Naive thymus-derived CD4-positive, alpha-beta T cell (primary cell): ENCODE data around the gene HBA2. TPM values are rescaled to one million over a fixed set of nuclear protein-coding genes. Genes with fewer than 3 reads are reported as not detected.

Experiments used
- ATAC-seq: fragments of 150-1000 bp; cut with Tn5 transposase; 2 replicates; pipeline ENCODE4 v1.10.0; 2021; ENCODE audit warnings: mild to moderate bottlenecking, moderate library complexity
- CTCF ChIA-PET: fragments of 350-600 bp; sonication (Branson Sonifier 250); formaldehyde crosslinking; loops from one replicate; lab custom pipeline; 2021; ENCODE audit warnings: antibody characterized with exemption; lab: Charles Lee
- POLR2A ChIA-PET: fragments of 350-600 bp; sonication (Branson Sonifier 250); formaldehyde crosslinking; loops from one replicate; lab custom pipeline; 2021; ENCODE audit warnings: antibody characterized with exemption, inconsistent platforms; lab: Charles Lee
- DNase-seq, 9 donors: peaks; one replicate each; pipeline versions ENCODE4 v3.0.0 to v3.0.0-alpha.2; 2020 to 2022; ENCODE audit warnings: mixed read lengths in 1 of 9
- H3K27ac ChIP-seq: one replicate; pipeline ENCODE4 v1.7.0; 2013; ENCODE audit warnings: mild to moderate bottlenecking, low read depth, low read length, moderate library complexity
- H3K27me3 ChIP-seq, 2 donors: one replicate each; pipeline ENCODE4 v1.7.0; 2013; ENCODE audit warnings: low read length in 2 of 2, mild to moderate bottlenecking in 2 of 2, moderate library complexity in 2 of 2; ENCODE audit not compliant: control insufficient read depth in 2 of 2, insufficient read depth in 2 of 2
- H3K36me3 ChIP-seq, 3 experiments: 1 replicate in 2 of 3; 2 replicates in 1 of 3; pipeline ENCODE4 v1.7.0; 2013; ENCODE audit warnings: low read length in 3 of 3, mild to moderate bottlenecking in 3 of 3, moderate library complexity in 1 of 3; ENCODE audit not compliant: insufficient read depth in 3 of 3, control insufficient read depth in 2 of 3
- H3K4me1 ChIP-seq, 2 donors: one replicate each; pipeline ENCODE4 v1.7.0; 2013; ENCODE audit warnings: low read length in 2 of 2, mild to moderate bottlenecking in 2 of 2, moderate library complexity in 1 of 2; ENCODE audit not compliant: control insufficient read depth in 2 of 2, insufficient read depth in 2 of 2
- H3K4me3 ChIP-seq: 2 replicates; pipeline ENCODE4 v1.7.0; 2013; ENCODE audit warnings: mild to moderate bottlenecking, low read length
- H3K9me3 ChIP-seq, 3 experiments: 1 replicate in 2 of 3; 2 replicates in 1 of 3; pipeline ENCODE4 v1.7.0; 2013; ENCODE audit warnings: low read length in 3 of 3; ENCODE audit not compliant: control insufficient read depth in 2 of 3
- H3K27ac Mint-ChIP-seq, 9 donors: one replicate each; pipeline ENCODE4 v1.8.0; 2020 to 2022; ENCODE audit warnings: mixed read lengths in 9 of 9, mild to moderate bottlenecking in 8 of 9, moderate library complexity in 5 of 9, inconsistent platforms in 2 of 9
- H3K27me3 Mint-ChIP-seq, 5 donors: one replicate each; pipeline ENCODE4 v1.8.0; 2021 to 2022; ENCODE audit warnings: mixed read lengths in 5 of 5, mild to moderate bottlenecking in 1 of 5
- H3K36me3 Mint-ChIP-seq, 5 donors: one replicate each; pipeline ENCODE4 v1.8.0; 2020 to 2022; ENCODE audit warnings: mixed read lengths in 5 of 5, mild to moderate bottlenecking in 3 of 5, inconsistent platforms in 1 of 5
- H3K4me1 Mint-ChIP-seq, 7 donors: one replicate each; pipeline ENCODE4 v1.8.0; 2020 to 2022; ENCODE audit warnings: mixed read lengths in 7 of 7, mild to moderate bottlenecking in 3 of 7, inconsistent platforms in 1 of 7
- H3K4me3 Mint-ChIP-seq, 10 donors: one replicate each; pipeline ENCODE4 v1.8.0; 2020 to 2022; ENCODE audit warnings: mild to moderate bottlenecking in 10 of 10, mixed read lengths in 10 of 10, moderate library complexity in 6 of 10, inconsistent platforms in 2 of 10
- H3K9me3 Mint-ChIP-seq, 11 donors: one replicate each; pipeline ENCODE4 v1.8.0; 2020 to 2022; ENCODE audit warnings: mixed read lengths in 11 of 11, mild to moderate bottlenecking in 4 of 11, inconsistent platforms in 1 of 11, moderate library complexity in 1 of 11
- intact Hi-C, 2 donors: fragments of 100-400 bp; cut with micrococcal nuclease; formaldehyde crosslinking; loops; one replicate each; pipeline ENCODE4 v1.15.1; 2023
- polyA plus RNA-seq, 2 donors: library from polyadenylated mRNA; unstranded; fragments of 300-500 nt; fragmentation: Illumina TruSeq; gene quantifications; one replicate each; pipeline ENCODE4 v1.2.3, GENCODE V29; 2021
- total RNA-seq, 6 experiments: library from RNA in 5 of 6; stranded (reverse) in 5 of 6; gene quantifications; 1 replicate in 5 of 6; 2 replicates in 1 of 6; pipeline ENCODE4 v1.2.3 and lab custom pipeline; 2021 to 2026

Gene HBA2
- total and polyA plus RNA-seq, 7 experiments from 2014 or later: 0.63 to 10.4 (median 0.91) TPM; not detected in 3

DNA sequence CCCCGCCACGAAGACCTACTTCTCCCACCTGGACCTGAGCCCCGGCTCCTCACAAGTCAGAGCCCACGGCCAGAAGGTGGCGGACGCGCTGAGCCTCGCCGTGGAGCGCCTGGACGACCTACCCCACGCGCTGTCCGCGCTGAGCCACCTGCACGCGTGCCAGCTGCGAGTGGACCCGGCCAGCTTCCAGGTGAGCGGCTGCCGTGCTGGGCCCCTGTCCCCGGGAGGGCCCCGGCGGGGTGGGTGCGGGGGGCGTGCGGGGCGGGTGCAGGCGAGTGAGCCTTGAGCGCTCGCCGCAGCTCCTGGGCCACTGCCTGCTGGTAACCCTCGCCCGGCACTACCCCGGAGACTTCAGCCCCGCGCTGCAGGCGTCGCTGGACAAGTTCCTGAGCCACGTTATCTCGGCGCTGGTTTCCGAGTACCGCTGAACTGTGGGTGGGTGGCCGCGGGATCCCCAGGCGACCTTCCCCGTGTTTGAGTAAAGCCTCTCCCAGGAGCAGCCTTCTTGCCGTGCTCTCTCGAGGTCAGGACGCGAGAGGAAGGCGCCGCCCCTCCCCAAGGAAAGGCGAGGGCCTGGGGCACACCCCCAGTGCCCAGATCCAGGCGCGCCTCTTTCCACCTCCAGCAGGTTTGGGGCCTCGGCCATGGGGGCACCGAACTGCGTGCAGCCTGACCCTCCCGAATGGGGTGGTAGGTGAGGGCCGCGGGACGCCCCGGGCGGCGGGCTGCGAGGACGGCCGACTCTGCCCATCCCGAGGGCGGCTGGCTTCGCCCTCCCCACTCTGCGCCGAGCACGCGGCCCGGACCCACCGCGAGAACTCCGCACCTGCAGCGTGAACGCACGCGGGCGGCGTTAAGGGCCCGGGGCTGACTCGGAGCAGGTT, 8.2 kb downstream of the HBA2 start:
- H3K4me3 ChIP-seq: peak overlapping the region; percentile 47
- H3K27ac ChIP-seq: no peak overlapping the region
- H3K9me3 Mint-ChIP-seq: peaks cover 0 to 1% (median 0%) of the 10 kb centered on the region in 11 donors
- no peak overlapping the region for H3K27ac Mint-ChIP-seq
- DNase-seq (peak in 8 of 9 donors; percentile 73 to 91 (median 84)), ATAC-seq (peak; percentile 96)
- intact Hi-C loops: loop anchor here (1.0 to 2.0 kb wide), 10 partner anchors 27 to 182 kb away; partner anchors contain the start of genes AXIN1 (in 1 of the 2) and NPRL3 (in 1 of the 2)
- peak overlapping the region in 8 of 10 donors; percentile 30 to 69 (median 57) for H3K4me3 Mint-ChIP-seq
- POLR2A ChIA-PET: interaction anchor here (0.6 to 1.2 kb wide), 6 partner anchors 43 to 1660 kb away, joined by 3 to 5 read pairs (median 4); partner anchors contain the start of genes DECR2 and LUC7L
- peaks cover 0 to 9% (median 4%) of the 10 kb centered on the region in 7 donors for H3K4me1 Mint-ChIP-seq
- peaks cover 0 to 5% (median 0%) of the 10 kb centered on the region in 5 donors for H3K36me3 Mint-ChIP-seq
- CTCF ChIA-PET: interaction anchor here (0.6 to 1.7 kb wide), 7 partner anchors 10 to 115 kb away, joined by 4 to 9 read pairs (median 5); no protein-coding TSS in a partner anchor
- H3K27me3 ChIP-seq: peaks cover 20 to 23% of the 10 kb centered on the region in 2 donors
- H3K36me3 ChIP-seq: no peaks in the 10 kb centered on the region
- H3K4me1 ChIP-seq: peaks cover 3 to 9% of the 10 kb centered on the region in 2 donors
- peaks cover 13 to 34% (median 19%) of the 10 kb centered on the region in 5 donors for H3K27me3 Mint-ChIP-seq
- H3K9me3 ChIP-seq: no peaks in the 10 kb centered on the region

DNA sequence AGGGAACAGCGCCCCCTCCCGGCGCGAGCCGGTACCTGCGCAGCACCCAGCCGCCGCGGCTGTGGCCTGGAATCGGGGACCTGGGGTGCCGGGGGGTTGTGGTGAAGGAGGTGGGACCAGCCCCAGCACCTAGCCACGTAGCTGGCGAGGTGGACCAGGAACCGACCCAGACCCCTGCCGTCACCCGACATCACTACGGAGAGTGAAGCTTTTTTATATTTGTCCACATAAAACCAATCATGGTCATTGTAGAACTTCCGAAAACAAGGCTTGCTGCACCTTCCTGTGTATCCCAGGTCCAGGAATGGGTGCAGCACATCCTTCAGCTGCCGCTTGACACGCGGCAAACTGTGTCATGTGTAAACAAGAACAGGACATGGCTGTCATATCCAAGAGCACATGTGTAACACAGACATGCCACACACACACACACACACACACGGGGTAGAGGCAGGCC, 8.9 kb downstream of the HBA2 start:
- peaks cover 0 to 9% (median 4%) of the 10 kb centered on the region in 7 donors for H3K4me1 Mint-ChIP-seq
- peaks cover 0 to 1% (median 0%) of the 10 kb centered on the region in 11 donors for H3K9me3 Mint-ChIP-seq
- POLR2A ChIA-PET: interaction anchor here (0.6 to 1.1 kb wide), 3 partner anchors 44 to 1659 kb away, joined by 3 to 4 read pairs (median 4); no protein-coding TSS in a partner anchor
- H3K4me3 ChIP-seq: no peak overlapping the region
- H3K27ac Mint-ChIP-seq: peak overlapping the region in 2 of 9 donors; percentile 41 to 75
- ATAC-seq (no peak), DNase-seq (peak in 1 of 9 donors; percentile 91)
- peaks cover 20 to 23% of the 10 kb centered on the region in 2 donors for H3K27me3 ChIP-seq
- H3K27me3 Mint-ChIP-seq: peaks cover 13 to 32% (median 19%) of the 10 kb centered on the region in 5 donors
- H3K36me3 Mint-ChIP-seq: peaks cover 0 to 5% (median 0%) of the 10 kb centered on the region in 5 donors
- no peak overlapping the region for H3K27ac ChIP-seq
- H3K36me3 ChIP-seq: no peaks in the 10 kb centered on the region
- no peaks in the 10 kb centered on the region for H3K9me3 ChIP-seq
- H3K4me1 ChIP-seq: peaks cover 3 to 9% of the 10 kb centered on the region in 2 donors
- H3K4me3 Mint-ChIP-seq: peak overlapping the region in 3 of 10 donors; percentile 6 to 51 (median 18)
- CTCF ChIA-PET: interaction anchor here (1.0 to 2.1 kb wide), 7 partner anchors 11 to 116 kb away, joined by 3 to 9 read pairs (median 6); no protein-coding TSS in a partner anchor
- intact Hi-C loops: loop anchor here (1.0 to 2.0 kb wide), 9 partner anchors 27 to 181 kb away; partner anchors contain the start of genes AXIN1 (in 1 of the 2) and NPRL3 (in 1 of the 2)

DNA sequence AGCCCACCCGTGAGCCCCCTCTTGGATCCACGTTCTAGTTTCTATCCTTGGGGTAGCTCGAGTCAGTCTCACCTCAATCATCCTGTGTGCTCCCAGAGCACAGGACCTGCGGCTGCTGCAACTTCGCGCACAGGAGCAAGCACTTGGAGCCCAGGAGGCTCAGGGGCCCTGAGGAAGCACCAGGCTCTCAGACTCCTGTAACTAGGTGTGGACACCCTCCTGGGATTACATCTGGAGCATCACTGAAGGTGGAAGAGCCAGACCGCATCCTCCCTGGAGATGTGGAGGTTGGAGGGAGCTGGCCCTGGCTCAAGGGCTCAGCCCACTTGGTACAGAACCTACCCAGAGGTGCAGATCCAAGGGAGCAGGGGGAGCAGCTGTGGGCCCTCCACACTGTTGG, 10.3 kb downstream of the HBA2 start:
- no peaks in the 10 kb centered on the region for H3K9me3 ChIP-seq
- no peak overlapping the region for H3K27ac ChIP-seq
- Mint-ChIP-seq H3K9me3 (peaks cover 0 to 1% (median 0%) of the 10 kb centered on the region in 11 donors), H3K4me3 (peak overlapping the region in 1 of 10 donors; percentile 25), H3K27ac (peak overlapping the region in 1 of 9 donors; percentile 33), H3K4me1 (peaks cover 0 to 7% (median 4%) of the 10 kb centered on the region in 7 donors), H3K36me3 (peaks cover 0 to 5% (median 0%) of the 10 kb centered on the region in 5 donors), H3K27me3 (peaks cover 6 to 22% (median 12%) of the 10 kb centered on the region in 5 donors)
- ChIA-PET CTCF (interaction anchor here (1.6 to 2.1 kb wide), 2 partner anchors 45 to 117 kb away, joined by 4 to 6 read pairs; no protein-coding TSS in a partner anchor), POLR2A (no interaction called here)
- peaks cover 3 to 9% of the 10 kb centered on the region in 2 donors for H3K4me1 ChIP-seq
- peaks cover 0 to 10% (median 0%) of the 10 kb centered on the region in 3 experiments for H3K36me3 ChIP-seq
- intact Hi-C loops: no loop called here
- ATAC-seq (no peak), DNase-seq (no peak)
- peaks cover 14 to 15% of the 10 kb centered on the region in 2 donors for H3K27me3 ChIP-seq
- no peak overlapping the region for H3K4me3 ChIP-seq

DNA sequence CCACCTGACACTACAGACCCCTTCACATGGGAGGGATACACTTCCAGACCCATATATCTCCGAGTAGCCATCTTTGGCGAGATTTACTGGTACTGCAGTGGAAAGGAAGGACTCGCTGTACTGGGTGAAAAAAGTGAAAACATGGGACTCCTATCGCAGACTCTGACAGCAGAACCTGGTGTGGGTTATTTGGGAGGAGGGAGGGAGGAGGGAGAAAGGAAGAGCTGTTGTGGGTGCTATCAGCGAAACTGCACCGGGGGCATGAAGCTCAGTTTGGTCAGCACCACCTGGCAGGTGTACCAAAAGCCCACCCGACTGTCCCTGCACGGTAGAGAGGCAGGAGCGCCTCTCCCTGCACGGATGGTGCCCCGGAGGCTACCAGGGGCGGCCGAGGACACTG, 12.5 kb downstream of the HBA2 start:
- Mint-ChIP-seq H3K9me3 (peaks cover 0 to 1% (median 0%) of the 10 kb centered on the region in 11 donors), H3K4me3 (no peak overlapping the region), H3K27me3 (peaks cover 0 to 2% (median 0%) of the 10 kb centered on the region in 5 donors), H3K4me1 (peaks cover 4 to 11% (median 8%) of the 10 kb centered on the region in 7 donors), H3K36me3 (peaks cover 0 to 13% (median 7%) of the 10 kb centered on the region in 5 donors), H3K27ac (no peak overlapping the region)
- Histone ChIP-seq H3K27ac (no peak overlapping the region), H3K36me3 (peaks cover 0 to 29% (median 4%) of the 10 kb centered on the region in 3 experiments), H3K4me1 (peaks cover 3 to 11% of the 10 kb centered on the region in 2 donors), H3K27me3 (no peaks in the 10 kb centered on the region), H3K4me3 (no peak overlapping the region), H3K9me3 (no peaks in the 10 kb centered on the region)
- ATAC-seq (no peak), DNase-seq (no peak)
- ChIA-PET POLR2A (no interaction called here), CTCF (no interaction called here)
- intact Hi-C loops: no loop called here

DNA sequence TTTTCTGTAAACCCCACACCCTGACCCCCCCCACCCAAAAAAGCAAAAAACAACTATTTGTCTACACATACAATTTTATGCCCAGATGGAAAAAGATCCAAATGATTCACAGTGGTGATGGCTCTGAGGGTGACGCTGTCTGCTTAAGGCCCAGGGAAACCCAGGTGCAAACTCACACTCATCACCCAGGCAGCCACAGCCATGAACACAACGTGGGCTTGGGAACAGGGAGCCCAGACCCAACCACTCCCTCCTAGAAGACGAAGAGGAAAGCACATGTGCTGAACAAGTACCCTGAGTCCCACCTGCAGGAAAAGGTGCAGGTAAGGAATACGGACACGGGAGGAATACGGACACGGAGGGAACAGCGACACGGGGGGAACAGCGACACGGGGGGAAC, 13.0 kb downstream of the HBA2 start:
- no peak overlapping the region for H3K27ac ChIP-seq
- ATAC-seq: no peak
- H3K4me1 ChIP-seq: peaks cover 3 to 11% of the 10 kb centered on the region in 2 donors
- CTCF ChIA-PET: no interaction called here
- no peak overlapping the region for H3K27ac Mint-ChIP-seq
- H3K36me3 ChIP-seq: peaks cover 0 to 34% (median 9%) of the 10 kb centered on the region in 3 experiments
- peaks cover 0 to 2% (median 0%) of the 10 kb centered on the region in 5 donors for H3K27me3 Mint-ChIP-seq
- H3K9me3 ChIP-seq: no peaks in the 10 kb centered on the region
- peaks cover 0 to 17% (median 8%) of the 10 kb centered on the region in 5 donors for H3K36me3 Mint-ChIP-seq
- H3K4me1 Mint-ChIP-seq: peaks cover 4 to 11% (median 8%) of the 10 kb centered on the region in 7 donors
- H3K4me3 Mint-ChIP-seq: no peak overlapping the region
- intact Hi-C loops: no loop called here
- H3K4me3 ChIP-seq: no peak overlapping the region
- no peaks in the 10 kb centered on the region for H3K27me3 ChIP-seq
- POLR2A ChIA-PET: no interaction called here
- peaks cover 0 to 1% (median 0%) of the 10 kb centered on the region in 11 donors for H3K9me3 Mint-ChIP-seq
- DNase-seq: no peak

DNA sequence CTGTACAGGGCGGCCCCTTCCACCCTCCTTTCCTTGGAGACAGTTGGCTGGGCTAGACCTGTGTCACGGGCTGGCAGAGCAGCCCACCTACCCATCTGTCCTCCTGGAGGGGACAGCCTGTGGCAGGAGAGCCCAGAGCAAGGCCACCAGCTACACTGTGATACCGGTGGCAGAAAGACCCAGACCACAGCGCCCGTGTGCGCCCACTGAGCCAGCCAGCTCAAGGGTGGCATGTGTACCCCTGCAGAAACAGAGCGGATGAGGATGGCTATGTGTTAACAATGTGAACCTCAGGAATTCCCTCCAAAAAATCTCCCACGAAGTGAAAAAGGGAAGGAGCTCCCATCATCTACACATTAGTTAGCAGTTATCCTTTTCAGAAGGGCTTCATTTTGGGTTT, 14.7 kb downstream of the HBA2 start:
- no peaks in the 10 kb centered on the region for H3K9me3 ChIP-seq
- H3K4me1 ChIP-seq: peaks cover 0 to 6% of the 10 kb centered on the region in 2 donors
- no peak overlapping the region for H3K27ac ChIP-seq
- intact Hi-C loops: no loop called here
- peaks cover 0 to 1% (median 0%) of the 10 kb centered on the region in 11 donors for H3K9me3 Mint-ChIP-seq
- H3K36me3 ChIP-seq: peaks cover 0 to 50% (median 15%) of the 10 kb centered on the region in 3 experiments
- H3K4me3 Mint-ChIP-seq: no peak overlapping the region
- ChIA-PET CTCF (no interaction called here), POLR2A (no interaction called here)
- H3K4me3 ChIP-seq: no peak overlapping the region
- no peaks in the 10 kb centered on the region for H3K27me3 Mint-ChIP-seq
- no peak overlapping the region for H3K27ac Mint-ChIP-seq
- H3K36me3 Mint-ChIP-seq: peaks cover 0 to 28% (median 16%) of the 10 kb centered on the region in 5 donors
- ATAC-seq (no peak), DNase-seq (no peak)
- peaks cover 4 to 15% (median 8%) of the 10 kb centered on the region in 7 donors for H3K4me1 Mint-ChIP-seq
- no peaks in the 10 kb centered on the region for H3K27me3 ChIP-seq
